ENCODE results near the gene SERINC2. TPM values are rescaled to one million over a fixed set of nuclear protein-coding genes. Genes with fewer than 3 reads are reported as not detected.

SERINC2 gene
- total and polyA plus RNA-seq, 2 donors (not counting 1 experiment from before 2014, with no cell fraction given) = 0.75 to 1.4 TPM

DNA sequence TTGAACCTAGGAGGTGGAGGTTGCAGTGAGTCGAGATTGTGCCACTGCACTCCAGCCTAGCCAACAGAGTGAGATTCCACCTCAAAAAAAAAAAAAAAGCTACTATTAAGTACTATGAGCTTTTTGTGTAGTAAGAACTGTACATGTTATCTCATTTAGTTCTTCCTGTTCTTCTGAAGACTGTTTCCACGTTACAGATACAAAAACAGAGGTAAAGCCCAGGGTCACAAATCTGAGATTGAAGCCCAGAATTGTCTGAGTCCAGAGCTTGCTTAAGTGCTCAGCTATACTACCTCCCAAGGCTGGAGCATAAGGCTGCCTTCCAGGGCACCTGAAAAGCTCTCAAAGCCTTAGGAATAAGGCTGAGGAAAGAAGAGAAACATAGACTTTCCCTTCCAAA, 43.0 kb upstream of the SERINC2 start:
- intact Hi-C loops (cut with micrococcal nuclease) = no loop called here
- Histone ChIP-seq H2AFZ (ENCODE audit: insufficient read depth, low read depth, low read length, poor library complexity, severe bottlenecking) (no peak overlapping the region), H3K9ac (ENCODE audit: low read length) (no peak overlapping the region), H3K27me3 (replicated peaks in 1 of 4; ENCODE audit: control extremely low read depth in 1 of 4, control insufficient read depth in 3 of 4, insufficient read depth in 4 of 4, low read length in 3 of 4) (peaks cover 0 to 13% (median 2%) of the 10 kb centered on the region in 4 experiments), H3K4me2 (replicated peaks; ENCODE audit: low read depth, low read length, poor library complexity, severe bottlenecking) (no peak overlapping the region), H4K20me1 (ENCODE audit: control insufficient read depth, insufficient read depth, low read length, poor library complexity, severe bottlenecking) (no peaks in the 10 kb centered on the region), H3K27ac (ENCODE audit: low read length in 2 of 2) (no peak overlapping the region), H3K4me3 (ENCODE audit: control extremely low read depth in 1 of 5, extremely low read depth in 1 of 5, insufficient read depth in 1 of 5, low read depth in 2 of 5, low read length in 4 of 5) (no peak overlapping the region), H3K4me1 (ENCODE audit: control insufficient read depth in 2 of 2, insufficient read depth in 2 of 2, low read length in 2 of 2) (peaks cover 8 to 17% of the 10 kb centered on the region in 2 donors), H3K36me3 (replicated peaks in 1 of 2; ENCODE audit: control extremely low read depth in 1 of 2, control insufficient read depth in 1 of 2, extremely low read depth in 1 of 2, insufficient read depth in 2 of 2, low read length in 1 of 2) (peaks cover 0 to 6% of the 10 kb centered on the region in 2 experiments), H3K79me2 (ENCODE audit: control insufficient read depth, insufficient read depth, low read length) (no peaks in the 10 kb centered on the region), H3K9me3 (ENCODE audit: control extremely low read depth in 1 of 3, control insufficient read depth in 2 of 3, insufficient read depth in 1 of 3, low read length in 2 of 3) (no peaks in the 10 kb centered on the region)
- ATAC-seq (ENCODE audit: low read depth) (no peak), DNase-seq (no peak)
- POLR2A ChIA-PET = interaction anchor here (0.7 kb wide), 1 partner anchor 369 kb away, joined by 3 read pairs; no protein-coding TSS in a partner anchor
- CTCF ChIA-PET = interaction anchor here (0.7 kb wide), 1 partner anchor 20 kb away, joined by 6 read pairs; no protein-coding TSS in a partner anchor
- peaks cover 8% of the 10 kb centered on the region for H3K27me3 Mint-ChIP-seq
- no peak overlapping the region for H3K27ac Mint-ChIP-seq
- H3K4me3 Mint-ChIP-seq = no peak overlapping the region
- H3K4me1 Mint-ChIP-seq = peaks cover 18% of the 10 kb centered on the region
- H3K9me3 Mint-ChIP-seq (ENCODE audit: insufficient read depth) = no peaks in the 10 kb centered on the region
- no peak for TF ChIP-seq EZH2 (IDR thresholded peaks at IDR 0.05; ENCODE audit: borderline replicate concordance, insufficient read depth, low read depth, low read length, poor library complexity, severe bottlenecking)
- TF ChIP-seq, protein P1, sequence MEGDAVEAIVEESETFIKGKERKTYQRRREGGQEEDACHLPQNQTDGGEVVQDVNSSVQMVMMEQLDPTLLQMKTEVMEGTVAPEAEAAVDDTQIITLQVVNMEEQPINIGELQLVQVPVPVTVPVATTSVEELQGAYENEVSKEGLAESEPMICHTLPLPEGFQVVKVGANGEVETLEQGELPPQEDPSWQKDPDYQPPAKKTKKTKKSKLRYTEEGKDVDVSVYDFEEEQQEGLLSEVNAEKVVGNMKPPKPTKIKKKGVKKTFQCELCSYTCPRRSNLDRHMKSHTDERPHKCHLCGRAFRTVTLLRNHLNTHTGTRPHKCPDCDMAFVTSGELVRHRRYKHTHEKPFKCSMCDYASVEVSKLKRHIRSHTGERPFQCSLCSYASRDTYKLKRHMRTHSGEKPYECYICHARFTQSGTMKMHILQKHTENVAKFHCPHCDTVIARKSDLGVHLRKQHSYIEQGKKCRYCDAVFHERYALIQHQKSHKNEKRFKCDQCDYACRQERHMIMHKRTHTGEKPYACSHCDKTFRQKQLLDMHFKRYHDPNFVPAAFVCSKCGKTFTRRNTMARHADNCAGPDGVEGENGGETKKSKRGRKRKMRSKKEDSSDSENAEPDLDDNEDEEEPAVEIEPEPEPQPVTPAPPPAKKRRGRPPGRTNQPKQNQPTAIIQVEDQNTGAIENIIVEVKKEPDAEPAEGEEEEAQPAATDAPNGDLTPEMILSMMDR (IDR thresholded peaks at IDR 0.05) = no peak
- WGBS (ENCODE audit: insufficient coverage) = no CpG with 5 or more reads among the region's 2 CpGs

DNA sequence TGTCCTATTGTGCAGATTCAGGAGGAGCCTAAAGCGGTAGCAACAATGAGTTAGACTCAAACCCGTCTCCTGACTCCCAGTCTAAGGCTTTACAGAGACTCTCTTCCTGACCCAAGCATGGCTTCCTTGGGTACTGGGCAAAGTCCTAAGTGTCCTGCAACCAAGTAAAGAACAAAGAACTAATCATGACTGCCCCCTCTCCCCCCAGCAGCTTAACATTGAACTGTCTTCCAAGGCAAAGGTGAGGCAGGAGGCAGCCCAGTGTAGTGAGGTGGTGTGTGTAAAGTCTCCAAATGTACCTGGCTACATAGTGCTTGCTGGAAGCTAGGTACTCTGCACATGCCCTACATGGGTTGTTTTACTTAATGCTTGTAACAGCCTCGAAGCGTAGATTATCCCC, 42.4 kb upstream of the SERINC2 start:
- H3K27me3 ChIP-seq (replicated peaks in 1 of 4; ENCODE audit: control extremely low read depth in 1 of 4, control insufficient read depth in 3 of 4, insufficient read depth in 4 of 4, low read length in 3 of 4) = peaks cover 0 to 13% (median 2%) of the 10 kb centered on the region in 4 experiments
- no peak overlapping the region for H3K9ac ChIP-seq (ENCODE audit: low read length)
- H3K4me2 ChIP-seq (replicated peaks; ENCODE audit: low read depth, low read length, poor library complexity, severe bottlenecking) = no peak overlapping the region
- TF ChIP-seq EZH2 (IDR thresholded peaks at IDR 0.05; ENCODE audit: borderline replicate concordance, insufficient read depth, low read depth, low read length, poor library complexity, severe bottlenecking) = no peak
- TF ChIP-seq, protein P1 (IDR thresholded peaks at IDR 0.05) = no peak
- H3K79me2 ChIP-seq (ENCODE audit: control insufficient read depth, insufficient read depth, low read length) = no peaks in the 10 kb centered on the region
- ChIA-PET POLR2A (no interaction called here), CTCF (interaction anchor here (0.7 kb wide), 1 partner anchor 19 kb away, joined by 6 read pairs; no protein-coding TSS in a partner anchor)
- no peaks in the 10 kb centered on the region for H3K9me3 ChIP-seq (ENCODE audit: control extremely low read depth in 1 of 3, control insufficient read depth in 2 of 3, insufficient read depth in 1 of 3, low read length in 2 of 3)
- Mint-ChIP-seq H3K4me1 (peaks cover 18% of the 10 kb centered on the region), H3K27me3 (peaks cover 8% of the 10 kb centered on the region), H3K27ac (no peak overlapping the region), H3K4me3 (no peak overlapping the region), H3K9me3 (ENCODE audit: insufficient read depth) (no peaks in the 10 kb centered on the region)
- no peaks in the 10 kb centered on the region for H4K20me1 ChIP-seq (ENCODE audit: control insufficient read depth, insufficient read depth, low read length, poor library complexity, severe bottlenecking)
- H3K27ac ChIP-seq (ENCODE audit: low read length in 2 of 2) = no peak overlapping the region
- WGBS (ENCODE audit: insufficient coverage) = 100% methylated on average over 4 of the region's 4 CpGs
- no peak overlapping the region for H2AFZ ChIP-seq (ENCODE audit: insufficient read depth, low read depth, low read length, poor library complexity, severe bottlenecking)
- intact Hi-C loops (cut with micrococcal nuclease) = no loop called here
- H3K4me1 ChIP-seq (ENCODE audit: control insufficient read depth in 2 of 2, insufficient read depth in 2 of 2, low read length in 2 of 2) = peaks cover 8 to 17% of the 10 kb centered on the region in 2 donors
- peaks cover 0 to 4% of the 10 kb centered on the region in 2 experiments for H3K36me3 ChIP-seq (replicated peaks in 1 of 2; ENCODE audit: control extremely low read depth in 1 of 2, control insufficient read depth in 1 of 2, extremely low read depth in 1 of 2, insufficient read depth in 2 of 2, low read length in 1 of 2)
- ATAC-seq (ENCODE audit: low read depth) (no peak), DNase-seq (no peak)
- no peak overlapping the region for H3K4me3 ChIP-seq (ENCODE audit: control extremely low read depth in 1 of 5, extremely low read depth in 1 of 5, insufficient read depth in 1 of 5, low read depth in 2 of 5, low read length in 4 of 5)
